Activated T-helper 2 cell treated with anti-CD3 and anti-CD28 coated beads, Interferon-gamma antibody, Interleukin-2, Interleukin-4, amounts not matched to agents 10 μg/mL and 5 μg/mL and 100 μg/mL, durations not matched to agents 14 hours and 24 hours and 36 hours (primary cell): Measurements from ENCODE around the gene HNRNPUL2. TPM values are rescaled to one million over a fixed set of nuclear protein-coding genes. Genes with fewer than 3 reads are reported as not detected.
"Not testable (repeated sequence)": the region's sequence is repeated elsewhere in the genome, so short reads cannot be mapped to it uniquely, and the experiment has no call there.

Experiments used
- DNase-seq: peaks from one replicate; pipeline ENCODE4 v3.0.0; 2021; ENCODE audit warnings: low spot score
- H3K27ac Mint-ChIP-seq: one replicate; pipeline ENCODE4 v1.8.0; 2021; ENCODE audit warnings: mixed read lengths
- H3K27me3 Mint-ChIP-seq: one replicate; pipeline ENCODE4 v1.8.0; 2021; ENCODE audit warnings: low read depth, mixed read lengths
- H3K36me3 Mint-ChIP-seq: one replicate; pipeline ENCODE4 v1.8.0; 2021; ENCODE audit warnings: low read depth, mixed read lengths
- H3K4me1 Mint-ChIP-seq: one replicate; pipeline ENCODE4 v1.8.0; 2021; ENCODE audit warnings: low read depth, mixed read lengths
- H3K4me3 Mint-ChIP-seq: one replicate; pipeline ENCODE4 v1.8.0; 2021; ENCODE audit warnings: low read depth, mild to moderate bottlenecking, moderate library complexity, mixed read lengths
- H3K9me3 Mint-ChIP-seq: one replicate; pipeline ENCODE4 v1.8.0; 2021; ENCODE audit warnings: mixed read lengths
- intact Hi-C: fragments of 100-400 bp; cut with micrococcal nuclease; formaldehyde crosslinking; loops from one replicate; pipeline ENCODE4 v1.15.1; 2023
- total RNA-seq: library from RNA; stranded (reverse); gene quantifications from 2 replicates; pipeline ENCODE4 v1.2.3, GENCODE V29; 2022

The HNRNPUL2 gene
- total RNA-seq, 1 donor from 2014 or later: 62.6 TPM

DNA sequence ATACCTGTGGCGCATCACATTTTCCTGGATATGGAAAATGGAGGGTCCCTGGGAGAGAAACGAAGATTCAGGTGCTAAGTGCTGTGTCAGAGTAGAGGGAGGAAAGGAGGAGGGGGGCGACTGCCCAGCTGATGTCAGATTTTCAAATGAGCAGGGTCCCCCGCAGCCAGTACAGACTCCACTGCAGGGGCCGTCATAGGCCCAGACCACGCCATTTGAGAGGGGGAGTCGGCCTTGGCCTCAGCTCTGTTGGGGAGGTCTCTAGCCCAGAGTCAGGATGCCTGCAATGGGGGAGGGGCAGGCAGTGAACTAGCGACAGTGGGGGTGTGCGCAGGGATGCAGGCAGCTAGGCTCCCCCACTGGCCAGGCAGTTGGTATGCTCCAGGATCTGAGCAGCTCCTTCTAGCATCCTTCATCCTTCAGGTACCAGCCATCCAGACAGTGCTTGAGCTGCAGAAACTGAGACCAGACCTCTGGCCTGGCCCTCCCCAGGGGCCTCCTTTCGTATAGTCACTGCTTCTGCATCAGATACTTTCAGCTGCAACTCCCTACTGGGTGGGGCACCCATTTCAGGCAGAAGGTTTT, 19.9 kb downstream of the HNRNPUL2 start, which contains the start of the genes BSCL2 and GNG3:
TSS of gene BSCL2 (minus strand) at position 148 of the 585 bp plus-strand sequence. CDS start 229 bp downstream, outside the sequence.
TSS of gene GNG3 (plus strand) at position 400 of the 585 bp plus-strand sequence. CDS start 620 bp downstream, outside the sequence.
- DNase-seq: no peak
- peaks cover 39% of the 10 kb centered on the region for H3K4me1 Mint-ChIP-seq
- no peaks in the 10 kb centered on the region for H3K9me3 Mint-ChIP-seq
- H3K4me3 Mint-ChIP-seq: peak within 1 kb of the TSS; percentile 82
- H3K27ac Mint-ChIP-seq: peak within 1 kb of the TSS; percentile 88
- H3K27me3 Mint-ChIP-seq: no peaks in the 10 kb centered on the region
- H3K36me3 Mint-ChIP-seq: peaks cover 39% of the 10 kb centered on the region
- intact Hi-C loops: loop anchor here (5.0 kb wide), 1 partner anchor 125 kb away; the partner anchor contains the start of genes STX5 and TEX54

DNA sequence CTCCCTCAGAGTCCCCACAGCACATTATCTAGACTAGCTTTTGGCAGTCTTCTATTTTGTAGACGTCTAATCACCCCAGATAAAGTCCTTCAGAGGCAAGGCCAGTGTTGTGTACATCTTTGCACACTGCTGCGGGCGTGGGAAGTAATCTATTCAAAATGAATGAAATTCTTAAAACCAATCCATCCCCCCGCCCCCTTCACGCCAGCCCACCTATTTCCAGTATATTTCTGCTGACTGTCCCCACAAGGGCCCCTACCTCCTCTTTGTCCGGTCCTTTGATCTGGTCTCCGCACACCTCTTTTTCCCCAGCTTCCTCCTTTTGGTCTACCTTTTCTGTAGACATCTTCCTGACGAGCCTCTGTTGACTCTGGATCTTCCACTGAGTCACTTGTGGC, 20.4 kb downstream of the HNRNPUL2 start:
- peaks cover 40% of the 10 kb centered on the region for H3K36me3 Mint-ChIP-seq

DNA sequence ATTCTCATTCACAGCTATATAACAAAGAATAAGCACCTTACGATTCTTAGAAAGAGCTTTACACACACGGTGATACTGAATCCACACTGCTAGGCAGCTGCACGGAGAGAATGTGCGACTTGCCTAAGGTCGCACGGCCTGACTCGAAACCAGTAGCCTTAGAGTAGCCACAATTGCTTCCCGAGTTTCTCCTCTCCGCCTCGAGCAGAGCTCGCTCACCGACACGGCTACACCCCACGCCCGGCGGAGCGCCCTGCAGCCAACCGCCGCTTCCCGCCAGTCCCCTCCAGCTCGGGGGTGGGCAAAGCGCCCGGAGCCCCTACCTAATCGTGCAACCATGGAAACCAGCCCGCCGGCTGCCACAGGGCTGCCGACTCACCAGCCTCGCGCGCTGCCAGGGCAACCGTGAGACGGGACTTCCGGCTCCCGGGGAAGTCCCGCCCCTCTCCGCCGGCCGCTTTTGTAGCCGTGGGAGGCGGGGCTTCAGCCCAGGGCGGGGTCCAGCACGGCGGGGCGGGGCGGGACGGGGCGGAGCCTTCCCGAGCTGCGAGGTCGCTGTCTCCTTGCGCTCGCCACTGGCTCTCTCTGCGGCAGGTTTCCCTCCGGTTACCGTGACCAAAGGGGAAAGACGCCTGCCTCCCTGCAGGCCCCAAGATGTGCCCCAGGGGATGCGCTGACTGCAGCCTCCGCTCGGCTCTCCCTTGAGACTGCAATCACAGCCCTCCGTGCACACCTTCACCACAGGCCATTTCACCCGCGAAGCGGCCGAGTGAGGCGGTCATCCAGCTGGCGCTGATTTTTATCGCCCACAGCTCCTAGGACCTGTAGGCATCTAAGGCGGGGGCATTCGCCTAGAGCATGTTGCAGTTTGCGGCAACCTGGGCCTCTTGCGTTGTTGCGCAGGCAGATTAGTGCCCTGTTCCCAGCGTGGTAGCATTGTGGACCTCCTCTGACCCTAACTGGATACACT, 21.1 kb downstream of the HNRNPUL2 start:
- peak; percentile 89 for DNase-seq
- no peaks in the 10 kb centered on the region for H3K9me3 Mint-ChIP-seq
- H3K4me1 Mint-ChIP-seq: peaks cover 37% of the 10 kb centered on the region
- H3K27ac Mint-ChIP-seq: peak overlapping the region; percentile 57
- intact Hi-C loops: loop anchor here (5.0 kb wide), 1 partner anchor 126 kb away; the partner anchor contains the start of genes STX5 and TEX54
- peaks cover 38% of the 10 kb centered on the region for H3K36me3 Mint-ChIP-seq
- no peaks in the 10 kb centered on the region for H3K27me3 Mint-ChIP-seq
- peak overlapping the region; percentile 90 for H3K4me3 Mint-ChIP-seq

More for the DNA sequence above, 20.4 kb downstream of the HNRNPUL2 start:
- H3K4me1 Mint-ChIP-seq: peaks cover 37% of the 10 kb centered on the region
- no peak for DNase-seq
- peak overlapping the region; percentile 14 for H3K27ac Mint-ChIP-seq
- peak overlapping the region; percentile 58 for H3K4me3 Mint-ChIP-seq
- no peaks in the 10 kb centered on the region for H3K27me3 Mint-ChIP-seq
- intact Hi-C loops: loop anchor here (5.0 kb wide), 1 partner anchor 125 kb away; the partner anchor contains the start of genes STX5 and TEX54
- no peaks in the 10 kb centered on the region for H3K9me3 Mint-ChIP-seq

DNA sequence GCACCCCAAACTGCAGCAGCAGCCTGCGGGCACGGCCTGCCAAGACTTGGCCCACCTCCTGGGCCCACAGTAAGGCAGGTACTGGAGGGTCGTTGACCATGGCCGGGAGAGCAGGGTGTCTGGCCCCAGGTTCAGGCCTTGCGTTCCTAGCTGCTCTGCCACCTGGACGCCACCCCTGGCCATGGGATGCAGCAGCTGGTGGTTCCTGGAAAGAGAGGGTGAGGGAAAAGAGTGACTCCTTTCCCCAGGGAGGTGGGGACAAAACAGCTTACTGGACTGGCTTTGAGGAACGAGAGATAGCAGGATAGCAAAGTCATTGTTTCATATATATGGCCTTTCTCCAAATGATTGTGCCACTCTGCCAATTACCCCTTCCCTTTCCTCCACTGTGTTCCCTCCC, 21.8 kb downstream of the HNRNPUL2 start:
- Mint-ChIP-seq H3K27me3 (no peaks in the 10 kb centered on the region), H3K4me1 (peaks cover 33% of the 10 kb centered on the region), H3K4me3 (peak overlapping the region; percentile 90), H3K9me3 (no peaks in the 10 kb centered on the region), H3K27ac (peak overlapping the region; percentile 57), H3K36me3 (peaks cover 34% of the 10 kb centered on the region)
- no peak for DNase-seq
- intact Hi-C loops: loop anchor here (5.0 kb wide), 1 partner anchor 127 kb away; the partner anchor contains the start of genes STX5 and TEX54

DNA sequence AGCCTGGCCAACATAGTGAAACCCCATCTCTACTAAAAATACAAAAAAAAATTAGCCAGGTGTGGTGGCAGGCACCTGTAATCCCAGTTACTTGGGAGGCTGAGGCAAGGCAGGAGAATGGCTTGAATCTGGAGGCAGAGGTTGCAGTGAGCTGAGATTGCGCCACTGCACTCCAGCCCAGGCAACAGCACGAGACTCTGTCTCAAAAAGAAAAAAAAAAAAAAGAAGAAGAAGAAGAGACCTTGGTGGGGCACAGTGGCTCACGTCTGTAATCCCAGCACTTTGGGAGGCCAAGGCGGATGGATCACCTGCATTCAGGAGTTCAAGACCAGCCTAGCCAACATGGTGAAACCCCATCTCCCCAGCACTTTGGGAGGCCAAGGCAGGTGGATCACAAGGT, 23.3 kb downstream of the HNRNPUL2 start:
- H3K36me3 Mint-ChIP-seq: peaks cover 29% of the 10 kb centered on the region
- H3K9me3 Mint-ChIP-seq, H3K27ac Mint-ChIP-seq, H3K4me3 Mint-ChIP-seq, H3K27me3 Mint-ChIP-seq, intact Hi-C loops, DNase-seq: not testable (repeated sequence)
- peaks cover 32% of the 10 kb centered on the region for H3K4me1 Mint-ChIP-seq

DNA sequence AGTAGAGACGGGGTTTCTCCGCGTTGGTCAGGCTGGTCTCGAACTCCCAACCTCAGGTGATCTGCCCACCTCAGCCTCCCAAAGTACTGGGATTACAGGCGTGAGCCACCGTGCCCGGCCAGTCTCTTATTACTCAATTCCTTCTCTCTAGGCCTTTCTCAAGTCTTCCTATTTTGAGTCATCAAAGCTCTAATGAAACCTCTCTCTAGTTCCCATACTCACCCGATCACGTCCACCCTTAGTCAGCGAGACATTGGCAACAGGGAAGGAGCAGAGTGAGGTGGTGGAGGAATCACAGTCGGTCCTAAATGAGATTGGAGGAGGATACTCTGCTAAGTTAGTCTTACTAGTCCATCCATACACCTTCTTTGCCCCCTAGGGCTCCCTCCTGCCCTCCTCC, 25.0 kb downstream of the HNRNPUL2 start:
- Mint-ChIP-seq H3K9me3 (no peaks in the 10 kb centered on the region), H3K27me3 (no peaks in the 10 kb centered on the region), H3K4me3 (no peak overlapping the region), H3K36me3 (peaks cover 26% of the 10 kb centered on the region), H3K27ac (no peak overlapping the region), H3K4me1 (peaks cover 17% of the 10 kb centered on the region)
- intact Hi-C loops: no loop called here
- no peak for DNase-seq

DNA sequence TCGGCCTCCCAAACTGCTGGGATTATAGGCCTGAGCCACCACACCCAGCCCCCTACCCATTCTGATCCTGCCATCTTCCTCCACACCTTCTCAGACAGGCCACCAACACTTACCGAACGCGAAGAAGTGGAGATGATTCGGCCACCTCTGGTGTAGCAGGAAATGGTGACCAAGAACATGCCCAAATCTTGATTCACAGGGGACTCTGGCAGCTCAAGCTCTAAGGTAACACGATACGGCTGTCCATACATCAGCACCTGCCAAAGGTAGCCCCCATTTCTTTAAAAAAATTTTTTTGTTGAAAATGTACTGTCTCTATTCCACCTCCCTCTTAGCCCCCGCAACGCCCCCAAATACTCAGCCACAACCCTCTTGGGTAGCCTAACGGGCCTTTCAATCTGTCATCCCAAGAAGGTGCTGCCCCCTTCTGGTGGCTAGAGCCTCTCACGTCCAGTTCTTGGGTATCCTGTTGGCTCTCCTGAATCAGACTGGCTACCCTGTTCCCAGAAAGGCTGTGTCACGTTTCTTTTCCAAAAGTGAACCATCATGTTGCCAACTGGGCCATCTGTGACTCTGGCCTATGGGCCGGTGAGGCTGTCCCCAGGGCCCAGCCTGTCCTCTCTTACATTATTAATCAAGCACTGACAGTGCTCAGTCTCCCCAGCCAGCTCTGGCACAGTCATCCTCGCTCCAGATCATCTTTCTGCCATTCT, 32.6 kb downstream of the HNRNPUL2 start:
- H3K27ac Mint-ChIP-seq: peak overlapping the region; percentile 60
- DNase-seq: peak; percentile 64

DNA sequence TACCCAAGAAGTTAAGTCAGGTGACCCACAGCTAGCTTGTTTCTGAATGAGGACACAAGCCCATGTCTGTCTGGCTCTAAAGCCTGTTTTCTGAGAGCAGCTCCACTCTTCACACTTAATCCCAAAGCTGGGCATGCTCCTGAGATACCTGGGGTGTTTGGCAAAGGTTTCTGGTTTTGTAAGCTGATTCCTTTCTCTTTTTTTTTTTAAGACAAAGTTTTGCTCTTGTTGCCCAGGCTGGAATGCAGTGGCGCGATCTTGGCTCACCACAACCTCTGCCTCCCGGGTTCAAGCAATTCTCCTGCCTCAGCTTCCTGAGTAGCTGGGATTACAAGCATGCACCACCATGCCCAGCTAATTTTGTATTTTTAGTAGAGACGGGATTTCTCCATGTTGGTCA, 33.6 kb downstream of the HNRNPUL2 start:
- not testable (repeated sequence) for H3K4me1 Mint-ChIP-seq, H3K9me3 Mint-ChIP-seq, DNase-seq, H3K4me3 Mint-ChIP-seq, H3K27me3 Mint-ChIP-seq, H3K27ac Mint-ChIP-seq
- peaks cover 26% of the 10 kb centered on the region for H3K36me3 Mint-ChIP-seq
- intact Hi-C loops: loop anchor here (1.0 to 10.0 kb wide), 3 partner anchors 102 to 299 kb away; partner anchors contain the start of gene TUT1

More for the DNA sequence above, 32.6 kb downstream of the HNRNPUL2 start:
- H3K4me3 Mint-ChIP-seq: no peak overlapping the region
- no peaks in the 10 kb centered on the region for H3K9me3 Mint-ChIP-seq
- peaks cover 8% of the 10 kb centered on the region for H3K4me1 Mint-ChIP-seq
- intact Hi-C loops: loop anchor here (1.0 to 10.0 kb wide), 3 partner anchors 103 to 300 kb away; partner anchors contain the start of gene TUT1
- peaks cover 26% of the 10 kb centered on the region for H3K36me3 Mint-ChIP-seq
- no peaks in the 10 kb centered on the region for H3K27me3 Mint-ChIP-seq

DNA sequence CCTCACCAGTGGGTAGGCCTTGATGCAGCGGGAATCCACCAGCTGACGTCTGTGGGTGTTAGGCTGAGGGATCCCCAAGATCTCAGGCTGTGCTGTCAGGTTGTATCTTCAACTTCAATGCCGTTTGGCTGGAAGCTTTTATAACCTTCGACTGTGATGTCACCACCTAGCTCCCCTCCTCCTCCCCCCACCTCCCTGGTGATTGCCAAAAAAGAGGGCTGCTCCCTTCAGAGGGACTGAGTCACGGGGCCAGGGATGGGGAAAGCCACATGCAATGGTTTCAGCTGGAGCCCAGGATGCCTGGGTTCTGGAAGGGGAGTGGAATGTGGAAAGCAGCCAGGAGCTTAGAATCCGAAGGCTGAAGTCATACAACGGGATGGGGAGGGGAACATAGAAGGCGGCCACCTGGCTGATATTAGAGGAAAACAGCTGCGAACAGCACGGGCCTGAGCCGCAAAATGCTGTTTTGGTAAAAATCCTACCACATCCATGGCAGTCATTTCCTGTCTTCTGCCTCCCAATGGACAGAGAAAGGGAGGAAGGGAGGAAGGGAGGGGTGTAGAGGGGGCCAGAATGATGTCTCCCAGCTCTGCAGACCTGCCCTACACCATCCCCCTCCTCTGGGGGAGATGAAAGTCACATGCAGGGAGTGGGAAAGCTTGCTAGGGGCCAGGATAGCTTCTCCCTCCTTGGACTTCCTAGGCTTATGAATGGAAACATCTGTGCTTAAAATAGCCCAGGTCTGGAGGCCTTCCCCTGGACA, 37.7 kb downstream of the HNRNPUL2 start, which contains the start of gene LRRN4CL:
TSS of gene LRRN4CL (minus strand) at position 110 of the 763 bp plus-strand sequence. CDS start 1,022 bp downstream, outside the sequence.
- Mint-ChIP-seq H3K4me3 (no peak within 1 kb of the TSS), H3K36me3 (peaks cover 23% of the 10 kb centered on the region), H3K4me1 (peaks cover 3% of the 10 kb centered on the region), H3K9me3 (no peaks in the 10 kb centered on the region), H3K27ac (no peak within 1 kb of the TSS), H3K27me3 (peaks cover 6% of the 10 kb centered on the region)
- intact Hi-C loops: loop anchor here (10.0 kb wide), 2 partner anchors 265 to 295 kb away; no protein-coding TSS in a partner anchor
- no peak for DNase-seq

DNA sequence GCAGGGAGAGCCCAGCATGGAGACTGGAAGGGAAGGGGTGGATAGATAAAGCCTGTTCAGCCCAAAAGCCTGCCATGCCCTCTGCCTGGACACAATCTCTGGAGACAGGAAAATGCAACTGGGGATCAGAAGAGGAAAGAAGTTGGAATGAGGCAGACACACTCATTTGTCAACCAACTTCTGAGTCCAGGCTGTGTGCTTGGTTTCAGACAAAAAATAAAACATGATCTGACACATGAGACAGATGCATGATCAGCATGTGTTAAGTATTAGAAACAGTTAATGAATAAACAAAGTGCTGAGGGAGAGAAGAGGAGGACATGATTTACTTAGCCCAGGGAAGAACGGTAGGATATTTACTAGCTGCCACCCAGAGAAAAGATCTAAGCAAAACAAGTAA, 38.8 kb downstream of the HNRNPUL2 start:
- intact Hi-C loops: no loop called here
- Mint-ChIP-seq H3K4me1 (no peaks in the 10 kb centered on the region), H3K4me3 (no peak overlapping the region), H3K36me3 (peaks cover 19% of the 10 kb centered on the region), H3K27me3 (peaks cover 6% of the 10 kb centered on the region), H3K9me3 (no peaks in the 10 kb centered on the region), H3K27ac (no peak overlapping the region)
- DNase-seq: no peak

DNA sequence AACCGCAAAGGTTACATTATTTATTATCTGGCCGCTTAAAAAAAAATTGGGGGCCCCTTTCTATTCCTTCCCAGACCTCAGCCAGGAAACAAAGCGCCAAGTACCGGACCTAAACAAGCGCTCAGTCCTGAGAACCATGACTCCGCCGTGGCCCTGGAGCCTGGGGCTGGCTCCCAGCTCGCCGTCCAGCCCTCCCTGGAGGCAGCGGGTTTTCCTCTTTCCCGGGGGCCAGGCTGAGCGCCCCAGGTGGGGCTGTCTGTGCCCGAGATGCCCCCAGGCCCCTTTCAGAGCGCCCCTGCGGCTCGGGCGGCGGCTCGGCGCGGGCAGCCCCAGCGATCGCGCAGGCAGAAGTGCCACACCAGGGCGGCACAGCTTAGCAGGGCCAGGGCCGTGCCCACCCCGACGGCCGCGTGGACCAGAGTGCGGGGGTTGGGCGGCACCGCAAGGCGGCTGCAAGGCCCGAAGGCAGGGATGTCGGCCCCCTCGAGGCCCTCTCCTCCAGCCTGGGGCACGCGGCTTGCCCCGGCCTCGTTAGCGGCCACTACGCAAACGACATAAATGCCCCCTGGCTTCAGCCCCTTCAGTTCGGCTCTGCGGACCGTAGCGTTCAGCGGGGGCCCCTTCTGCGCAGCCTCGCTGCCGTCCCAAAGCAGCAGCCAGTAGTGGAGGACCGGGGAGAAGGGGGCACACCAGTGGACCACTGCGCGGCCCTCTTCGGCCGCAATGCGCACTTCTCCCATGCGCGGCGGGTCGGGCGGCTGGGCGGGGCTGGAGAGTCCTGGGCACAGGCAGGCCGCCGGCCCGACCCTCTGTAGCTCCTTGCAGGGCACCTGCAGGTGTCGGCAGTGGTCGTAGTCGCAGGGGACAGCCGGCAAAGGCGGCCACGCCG, 39.5 kb downstream of the HNRNPUL2 start:
- no peaks in the 10 kb centered on the region for H3K4me1 Mint-ChIP-seq
- peaks cover 16% of the 10 kb centered on the region for H3K36me3 Mint-ChIP-seq
- no peak overlapping the region for H3K4me3 Mint-ChIP-seq
- no peaks in the 10 kb centered on the region for H3K9me3 Mint-ChIP-seq
- DNase-seq: no peak
- H3K27ac Mint-ChIP-seq: no peak overlapping the region
- peaks cover 6% of the 10 kb centered on the region for H3K27me3 Mint-ChIP-seq
- intact Hi-C loops: no loop called here
